Stimulated activated CD4-positive, alpha-beta T cell treated with anti-CD3 and anti-CD28 coated beads, Interleukin-12 subunit alpha, Interleukin-12 subunit beta, amount 100 ng/mL, for 24 hours (primary cell): Measurements from ENCODE around the gene EML2.
A peak's percentile ranks its signal among the peaks of the same experiment; 100 is the strongest.
"Not testable (repeated sequence)": the region's sequence is repeated elsewhere in the genome, so short reads cannot be mapped to it uniquely, and the experiment has no call there.

Experiments used
- DNase-seq, 2 experiments: peaks; one replicate each; pipeline ENCODE4 v3.0.0-alpha.2; 2020; ENCODE audit warnings: low read depth in 2 of 2

Gene EML2

DNA sequence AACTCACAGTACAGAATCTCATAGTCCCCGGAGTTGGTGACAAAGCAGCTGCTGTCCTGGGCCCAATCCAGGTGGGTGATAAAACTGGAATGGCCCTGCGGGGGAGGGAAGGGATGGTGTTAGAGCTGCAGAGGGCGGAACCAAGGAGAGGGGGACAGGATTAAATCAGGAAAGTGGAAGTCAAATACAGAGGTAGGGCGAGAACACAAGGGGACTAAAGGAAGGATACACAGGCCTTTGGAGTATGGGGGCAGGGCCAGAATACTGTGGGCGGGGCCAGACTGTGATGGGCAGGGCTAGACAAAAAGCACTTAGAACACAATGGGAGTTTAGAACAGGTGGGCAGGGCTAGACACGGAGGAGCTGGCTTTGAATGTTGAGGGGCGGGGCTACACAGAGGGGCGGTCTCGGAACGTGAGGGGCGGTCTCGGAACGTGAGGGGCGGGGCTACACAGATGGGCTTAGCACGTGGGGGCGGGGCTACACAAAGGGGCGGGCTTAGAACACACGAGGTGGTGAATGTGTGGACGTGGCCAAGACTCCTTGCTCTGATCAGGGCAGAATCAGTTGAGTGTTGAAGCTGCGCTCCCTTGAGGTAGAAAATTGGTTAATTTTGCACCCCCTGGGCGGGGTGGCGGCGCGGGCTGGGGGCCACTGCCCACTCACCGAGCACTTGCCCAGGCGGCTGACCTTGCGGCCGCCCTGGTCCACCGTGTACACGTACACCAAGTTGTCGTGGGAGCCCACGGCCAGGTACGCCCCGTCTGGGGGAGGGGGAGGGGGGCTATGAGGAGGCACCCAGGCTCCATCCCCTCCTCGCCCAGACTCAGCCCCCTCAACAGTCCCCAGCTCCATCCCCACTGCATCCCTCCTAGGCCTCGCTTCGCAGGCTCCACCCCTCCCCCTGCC lies 23.1 kb downstream of the EML2 start:
- peak; percentile 65 to 83 for DNase-seq

DNA sequence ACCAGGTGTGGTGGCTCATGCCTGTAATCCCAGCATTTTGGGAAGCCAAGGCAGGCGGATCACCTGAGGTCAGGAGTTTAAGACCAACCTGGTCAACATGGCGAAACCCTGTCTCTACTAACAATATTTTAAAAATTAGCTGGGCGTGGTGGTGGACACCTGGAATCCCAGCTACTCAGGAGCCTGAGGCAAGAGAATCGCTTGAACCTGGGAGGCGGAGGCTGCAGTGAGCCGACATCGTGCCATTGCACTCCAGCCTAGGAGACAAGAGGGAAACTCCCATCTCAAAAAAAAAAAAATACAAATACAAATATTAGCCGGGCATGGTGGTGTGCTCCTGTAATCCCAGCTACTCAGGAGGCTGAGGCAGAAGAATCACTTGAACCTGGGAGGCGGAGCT lies 24.1 kb downstream of the EML2 start:
- DNase-seq: not testable (repeated sequence)

DNA sequence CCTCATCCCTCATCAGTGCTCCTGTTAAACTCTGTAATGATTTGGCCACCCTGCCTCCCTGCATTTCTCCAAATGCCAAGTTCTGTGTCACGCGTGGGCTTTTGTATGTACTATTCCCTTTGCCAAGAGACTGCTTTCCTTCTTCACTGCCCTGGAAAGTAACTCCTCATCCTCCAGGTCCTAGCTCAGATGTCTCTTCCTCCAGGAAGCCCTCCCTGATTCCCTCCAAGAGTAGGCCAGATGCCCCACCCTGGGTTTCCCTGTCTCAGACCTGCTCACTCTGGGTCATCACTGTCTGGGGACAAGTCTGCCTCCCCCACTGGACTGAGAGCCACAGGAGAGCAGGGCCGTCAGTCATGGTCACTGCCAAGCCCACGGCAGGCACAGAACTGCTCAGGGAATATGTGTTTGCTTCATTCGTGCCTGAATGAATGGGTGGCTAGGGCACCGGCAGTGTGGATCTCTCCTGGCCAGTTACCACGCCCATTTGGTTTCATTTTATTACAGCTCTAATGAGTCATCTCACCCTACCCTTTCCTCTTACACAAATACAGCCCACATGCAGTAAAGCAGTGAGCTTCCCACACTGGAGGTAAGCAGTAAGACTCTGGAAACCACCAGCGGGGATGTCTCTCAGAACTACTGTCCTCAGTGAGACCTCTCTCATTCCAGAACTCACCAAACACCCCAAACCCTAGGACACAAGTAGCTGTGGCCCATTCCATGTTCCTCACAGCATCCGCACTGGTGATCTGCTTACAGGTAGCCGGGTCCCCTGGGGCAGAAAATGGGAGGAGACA lies 25.1 kb downstream of the EML2 start:
- peak in 1 of 2 experiments; percentile 43 for DNase-seq

DNA sequence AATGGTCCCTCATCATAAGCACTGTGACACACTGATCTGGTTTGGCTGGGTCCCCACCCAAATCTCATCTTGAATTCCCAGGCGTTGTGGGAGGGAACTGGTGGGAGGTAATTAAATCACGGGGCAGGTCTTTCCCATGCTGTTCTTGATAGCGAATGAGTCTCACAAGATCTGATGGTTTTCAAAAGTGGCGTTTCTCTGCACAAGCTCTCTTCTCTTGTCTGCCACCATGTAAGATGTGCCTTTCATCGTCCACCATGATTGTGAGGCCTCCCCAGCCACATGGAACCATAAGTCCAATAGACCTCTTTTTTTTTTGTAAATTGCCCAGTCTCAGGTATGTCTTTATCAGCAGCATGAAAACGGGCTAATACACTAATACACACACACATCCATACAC lies 30.2 kb downstream of the EML2 start:
- DNase-seq: no peak

DNA sequence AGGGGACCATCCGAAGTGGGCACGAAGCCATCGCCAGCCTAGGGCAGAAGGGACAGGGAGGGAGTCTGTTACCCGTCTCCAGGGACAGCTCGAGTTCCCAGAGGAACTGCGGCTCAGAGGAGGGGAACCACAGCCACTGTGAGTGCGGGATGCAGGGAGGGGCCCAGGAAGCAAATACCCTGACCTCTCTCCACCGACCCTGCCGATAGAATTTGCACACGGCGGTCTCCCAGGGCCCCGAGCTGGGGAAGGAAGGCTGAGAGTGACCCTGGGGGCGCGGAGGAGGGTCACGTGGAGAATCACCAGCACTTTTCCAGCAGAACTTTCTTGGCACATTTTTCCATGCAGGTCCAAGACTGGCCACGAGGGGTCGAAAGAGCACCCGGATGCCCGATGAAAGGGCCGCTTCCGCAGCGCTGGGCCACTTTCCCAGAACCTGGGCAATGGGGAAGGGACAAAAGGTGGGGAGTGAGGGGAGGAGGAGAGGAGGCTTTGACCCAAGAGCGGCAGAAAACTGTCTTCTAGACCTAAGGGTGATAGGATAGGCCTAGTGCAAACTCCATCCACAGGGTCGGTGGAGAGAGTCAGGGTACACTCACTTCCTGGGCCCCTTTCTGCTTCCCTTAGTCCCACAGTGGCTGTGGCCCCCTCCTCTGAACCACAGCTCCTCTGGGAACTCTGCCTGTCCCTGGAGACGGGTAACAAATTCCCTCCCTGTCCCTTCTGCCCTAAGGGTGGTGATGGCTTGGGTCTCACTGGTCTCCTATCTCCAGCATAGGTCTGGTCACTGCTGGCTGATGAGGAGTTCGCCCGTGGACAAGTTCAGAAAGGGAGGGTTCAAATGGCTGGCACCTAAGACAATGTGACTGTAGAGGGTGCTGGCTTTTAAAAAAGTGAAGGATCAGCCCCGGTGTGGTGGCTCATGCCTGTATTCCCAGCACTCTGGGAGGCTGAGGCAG lies 31.8 kb downstream of the EML2 start:
- peak in 1 of 2 experiments; percentile 50 for DNase-seq

DNA sequence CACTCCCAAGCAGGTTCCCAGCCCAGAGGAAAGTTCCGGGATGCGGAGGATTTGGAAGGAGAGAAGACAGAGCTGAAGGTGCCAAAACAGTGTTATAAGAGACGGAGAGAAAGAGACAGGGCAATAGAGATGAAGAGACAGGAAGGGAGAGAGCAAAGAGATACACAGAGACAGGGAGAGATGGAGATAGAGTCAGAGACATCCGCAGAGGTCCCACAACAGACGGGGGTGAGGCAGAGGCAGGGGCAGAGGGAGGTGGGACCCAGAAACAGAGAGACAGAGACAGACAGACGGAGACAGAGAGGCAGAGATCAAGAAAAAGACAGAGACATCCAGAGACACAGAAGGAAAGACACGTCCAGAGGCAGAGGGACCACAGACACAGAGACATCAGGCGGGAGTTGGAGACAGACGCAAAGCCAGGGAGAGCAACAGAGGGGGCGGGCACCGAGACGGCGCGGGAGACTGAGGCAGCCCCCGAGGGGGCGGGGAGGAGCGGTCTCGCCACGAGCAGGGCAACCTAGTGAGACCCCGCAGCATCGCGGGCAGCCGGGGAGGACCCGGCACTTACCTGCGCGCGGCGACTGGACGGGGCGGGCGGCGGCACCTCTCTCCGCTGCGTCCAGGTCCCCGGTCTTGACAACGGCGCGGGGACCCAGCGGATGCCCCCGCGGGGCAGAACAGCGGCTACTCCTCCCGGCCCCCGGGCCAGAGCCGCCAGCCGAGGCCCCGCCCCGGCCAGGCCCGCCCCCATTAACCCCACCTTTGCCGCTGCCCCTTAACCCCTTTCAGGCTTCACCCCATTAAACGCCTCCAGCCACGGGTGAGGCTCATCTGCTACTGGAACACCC lies 37.4 kb downstream of the EML2 start, which contains the start of gene GPR4:
TSS of gene GPR4 (minus strand) at position 689 of the 851 bp plus-strand sequence. CDS start 10,346 bp downstream, outside the sequence.
- DNase-seq: no peak

DNA sequence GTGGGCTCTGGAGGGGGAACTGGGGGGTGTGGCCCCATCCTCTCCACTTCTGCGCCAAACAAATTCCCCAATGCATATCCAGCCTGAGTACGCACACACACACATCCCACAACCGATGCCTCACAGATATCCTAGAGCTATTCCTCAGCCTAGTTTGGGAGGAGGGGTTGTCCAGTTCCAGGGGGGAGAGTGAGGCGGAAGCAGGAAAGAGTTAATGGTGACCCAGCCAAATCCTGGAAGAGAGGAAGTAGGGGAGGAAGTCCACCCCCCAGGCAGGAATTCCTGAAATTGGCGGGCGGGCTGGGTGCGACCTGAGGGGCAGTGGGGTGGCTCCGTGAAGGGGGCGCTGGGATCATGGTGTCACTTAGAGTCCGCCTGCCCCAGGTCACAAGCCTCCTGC lies 38.1 kb downstream of the EML2 start:
- DNase-seq: no peak

DNA sequence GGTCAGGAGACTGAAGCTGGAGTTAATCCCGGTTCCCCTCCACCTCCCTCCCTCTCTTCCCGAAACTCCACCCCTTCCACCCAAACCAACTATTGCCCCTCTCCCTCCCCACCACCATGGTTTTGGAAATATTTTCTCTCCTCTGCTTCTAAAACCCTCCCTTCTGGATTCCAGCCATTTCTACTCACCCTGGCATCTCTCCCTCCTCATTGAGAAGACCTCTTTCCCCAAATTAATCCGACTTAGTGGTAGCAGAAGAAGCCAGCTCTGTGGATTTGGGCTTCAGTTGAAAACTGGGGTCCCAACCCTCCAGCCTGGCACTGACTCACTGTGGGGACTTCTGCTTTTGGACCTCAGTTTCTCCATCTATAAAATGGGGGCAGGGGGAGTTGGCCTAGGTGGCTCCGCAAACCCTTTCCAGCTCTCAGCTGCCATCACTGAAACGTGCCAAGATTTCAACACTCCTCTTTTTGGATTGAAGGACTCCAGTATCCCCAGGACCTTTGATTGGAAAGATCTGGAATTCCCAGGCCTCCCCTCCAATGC lies 38.8 kb downstream of the EML2 start:
- no peak for DNase-seq

DNA sequence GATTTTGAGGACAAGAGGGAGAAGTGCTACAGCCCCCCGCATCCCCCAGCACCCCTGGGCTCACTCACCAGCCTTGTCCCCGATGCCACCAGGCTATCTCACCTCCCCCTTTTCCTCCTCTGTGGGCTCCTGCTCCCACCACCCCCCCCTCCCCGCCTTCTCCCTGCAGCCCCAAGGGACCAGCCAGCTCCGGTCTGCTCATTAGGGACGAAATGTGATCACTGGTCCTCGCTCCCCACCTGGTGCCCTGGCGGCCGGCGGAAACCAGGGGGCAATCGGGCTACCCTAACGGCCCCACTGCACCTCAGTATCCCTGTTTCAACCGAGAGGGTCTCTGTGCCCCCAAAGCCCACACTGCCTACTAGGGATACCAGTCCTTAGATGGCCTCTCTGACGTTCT lies 39.9 kb downstream of the EML2 start:
- DNase-seq: no peak

DNA sequence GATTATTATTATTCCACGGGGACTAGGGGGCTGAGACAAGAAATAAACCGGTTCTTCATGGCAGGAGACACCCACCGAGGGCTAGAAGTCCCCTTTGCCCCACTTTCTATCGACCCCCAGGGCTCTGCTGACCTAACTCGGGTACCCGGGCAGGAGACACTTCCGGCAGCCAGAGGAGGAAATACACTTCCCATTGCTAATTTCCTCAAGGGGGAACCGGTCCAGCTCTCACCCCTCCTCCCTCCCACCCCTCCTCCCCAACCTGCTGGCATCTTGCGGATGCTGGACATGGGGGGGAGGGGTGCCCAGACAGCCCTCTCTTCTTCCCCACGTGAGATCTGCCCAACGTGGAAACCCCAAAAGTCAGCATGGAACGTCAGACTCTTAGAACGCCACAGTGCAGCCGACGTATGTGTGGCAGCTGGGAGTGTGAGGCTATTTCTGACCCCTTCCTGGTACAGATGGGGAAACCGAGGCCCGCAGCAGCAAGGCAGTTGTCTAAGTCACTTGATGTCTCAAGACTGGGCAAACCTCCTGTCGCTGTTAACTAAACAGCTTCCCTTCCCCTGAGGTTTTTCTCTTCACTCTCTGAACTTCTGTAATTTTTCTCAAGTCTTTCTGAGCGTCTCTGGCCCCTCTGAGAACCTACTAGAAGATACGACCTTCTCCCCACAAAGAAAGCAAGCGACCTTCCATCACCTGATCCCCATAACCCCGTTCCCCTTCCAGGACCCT lies 40.8 kb downstream of the EML2 start:
- no peak for DNase-seq

DNA sequence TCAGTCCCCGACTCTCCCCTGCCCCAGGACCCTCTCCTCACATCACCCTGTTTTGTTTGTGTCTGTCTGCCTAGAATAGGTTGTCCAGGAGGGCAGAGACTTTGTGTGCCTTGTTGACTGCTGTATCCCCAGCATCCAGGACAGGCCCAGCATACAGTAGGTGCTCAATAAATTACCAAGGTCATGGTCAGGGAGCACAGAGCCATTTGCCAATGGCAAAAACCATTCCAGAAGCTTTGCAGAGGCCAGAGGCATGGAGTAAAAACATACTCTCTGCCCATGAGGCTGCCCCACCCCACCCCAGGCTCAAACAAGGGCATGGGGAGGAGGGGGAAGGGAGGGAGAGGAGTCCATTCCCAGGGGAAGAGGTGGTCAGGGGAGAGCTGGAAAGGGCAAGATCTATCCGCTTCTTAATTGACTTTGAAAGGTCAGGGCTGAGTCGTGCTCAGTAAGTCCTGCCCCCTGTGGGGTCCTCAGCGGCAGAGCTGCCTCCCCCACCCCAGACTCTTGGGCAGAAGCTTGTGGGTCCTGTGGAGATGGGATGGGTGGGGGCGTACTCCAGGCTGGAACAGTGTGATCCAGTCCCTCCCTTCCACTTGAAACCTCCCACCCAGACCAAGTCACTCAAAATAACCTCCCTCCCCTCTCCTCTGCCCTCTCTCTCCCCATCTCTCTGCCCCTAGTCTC lies 41.6 kb downstream of the EML2 start:
- no peak for DNase-seq

DNA sequence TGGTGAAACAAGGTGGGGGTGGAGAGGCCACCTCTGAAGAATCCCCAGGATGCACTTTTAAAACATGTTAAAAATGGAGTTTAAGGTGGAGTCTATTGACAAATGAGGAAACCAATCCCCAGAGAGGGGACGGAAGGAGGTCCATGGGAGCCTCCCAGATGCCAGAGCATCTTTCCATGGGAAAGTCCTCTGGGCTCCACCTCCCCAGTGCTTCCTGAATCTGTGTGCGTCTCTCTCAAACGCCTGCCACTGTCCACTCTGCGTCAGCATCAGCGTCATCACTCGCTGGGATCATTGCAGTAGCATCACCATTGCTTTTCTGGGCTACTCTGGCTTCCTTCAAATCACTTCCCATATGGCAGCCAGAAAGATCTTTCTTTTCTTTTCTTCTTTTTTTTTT lies 43.4 kb downstream of the EML2 start:
- DNase-seq: no peak

DNA sequence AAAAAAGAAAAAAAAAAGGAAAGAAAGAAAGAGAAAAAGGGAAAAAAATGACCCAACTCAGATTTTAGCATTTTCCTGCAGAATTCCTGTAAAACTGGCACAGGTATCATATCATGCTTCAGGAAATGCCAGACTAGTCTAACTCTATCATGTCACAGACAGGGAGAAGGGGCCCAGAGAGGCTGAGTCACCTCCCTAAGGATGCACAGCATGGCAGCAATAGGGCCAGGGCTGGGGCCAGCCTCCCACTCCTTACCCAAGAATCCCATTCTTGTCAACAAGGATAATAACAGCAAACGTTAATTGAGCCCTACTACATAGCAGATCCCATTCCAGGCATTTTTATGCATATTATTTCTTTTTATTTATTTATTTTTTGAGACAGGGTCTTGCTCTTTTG lies 45.7 kb downstream of the EML2 start:
- DNase-seq: no peak

DNA sequence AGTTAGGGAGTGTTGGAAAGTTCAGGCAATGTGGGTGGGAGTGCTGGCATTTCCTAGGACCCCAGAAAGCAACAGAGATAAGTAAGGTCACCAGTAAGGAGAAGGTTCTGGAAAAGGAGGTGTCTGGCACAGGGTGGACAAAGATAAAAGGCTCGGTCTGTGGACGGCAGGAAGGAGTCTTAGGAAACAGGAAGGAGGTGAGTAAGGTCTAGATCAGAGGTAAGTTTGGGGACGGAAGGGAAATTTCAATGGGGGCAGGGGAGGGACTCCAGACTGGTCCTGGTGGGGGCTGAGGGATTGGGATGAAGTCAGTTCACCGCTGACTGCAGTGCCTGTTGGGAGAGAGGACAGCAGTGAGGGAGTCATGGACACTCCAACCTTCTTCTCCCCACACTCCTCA lies 46.8 kb downstream of the EML2 start:
- DNase-seq: no peak

DNA sequence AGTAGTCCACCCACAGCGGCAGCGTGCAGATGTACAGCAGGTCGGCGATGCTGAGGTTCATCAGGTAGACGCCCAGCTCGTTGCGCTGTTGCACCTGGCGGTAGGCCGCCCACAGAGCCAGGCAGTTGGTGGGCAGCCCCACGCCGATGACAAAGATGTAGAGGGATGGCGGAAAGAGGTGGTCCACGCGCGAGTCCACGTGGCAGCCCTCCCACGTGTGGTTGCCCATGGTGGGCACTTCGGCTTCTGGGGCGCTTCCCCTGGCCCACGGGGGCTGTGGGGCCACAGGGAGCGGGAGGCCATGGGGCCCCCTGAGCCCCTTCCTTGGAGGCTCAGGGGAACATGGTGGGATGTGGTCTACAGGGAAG lies 47.6 kb downstream of the EML2 start:
- DNase-seq: no peak

DNA sequence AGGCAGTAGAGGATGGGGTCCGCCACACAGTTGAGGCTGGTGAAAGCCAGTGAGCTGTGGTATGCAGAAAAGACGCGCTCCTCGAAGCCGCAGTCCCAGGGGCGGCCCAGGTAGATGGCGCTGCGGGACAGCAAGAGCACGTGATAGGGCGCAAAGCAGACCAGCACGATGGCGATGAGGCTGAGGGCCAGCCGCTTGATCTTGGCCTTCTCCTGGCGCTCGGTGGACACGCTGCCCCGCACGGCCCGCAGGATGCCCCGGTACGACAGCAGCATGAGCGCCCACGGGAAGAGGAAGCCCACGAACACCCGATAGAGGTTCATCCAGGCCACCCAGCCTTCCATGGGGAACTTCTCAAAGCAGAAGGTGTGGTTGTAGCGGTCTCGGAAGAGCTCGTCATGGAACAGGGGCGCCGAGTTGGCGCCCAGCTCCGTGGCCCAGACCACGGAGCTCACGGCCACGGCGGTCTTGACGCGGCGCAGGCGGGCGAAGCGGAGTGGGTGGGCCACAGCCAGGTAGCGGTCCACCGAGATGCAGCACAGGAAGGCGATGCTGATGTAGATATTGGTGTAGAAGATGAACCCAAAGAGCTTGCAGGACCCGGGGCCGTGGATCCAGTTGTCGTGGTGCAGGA lies 48.1 kb downstream of the EML2 start:
- peak in 1 of 2 experiments; percentile 38 for DNase-seq

DNA sequence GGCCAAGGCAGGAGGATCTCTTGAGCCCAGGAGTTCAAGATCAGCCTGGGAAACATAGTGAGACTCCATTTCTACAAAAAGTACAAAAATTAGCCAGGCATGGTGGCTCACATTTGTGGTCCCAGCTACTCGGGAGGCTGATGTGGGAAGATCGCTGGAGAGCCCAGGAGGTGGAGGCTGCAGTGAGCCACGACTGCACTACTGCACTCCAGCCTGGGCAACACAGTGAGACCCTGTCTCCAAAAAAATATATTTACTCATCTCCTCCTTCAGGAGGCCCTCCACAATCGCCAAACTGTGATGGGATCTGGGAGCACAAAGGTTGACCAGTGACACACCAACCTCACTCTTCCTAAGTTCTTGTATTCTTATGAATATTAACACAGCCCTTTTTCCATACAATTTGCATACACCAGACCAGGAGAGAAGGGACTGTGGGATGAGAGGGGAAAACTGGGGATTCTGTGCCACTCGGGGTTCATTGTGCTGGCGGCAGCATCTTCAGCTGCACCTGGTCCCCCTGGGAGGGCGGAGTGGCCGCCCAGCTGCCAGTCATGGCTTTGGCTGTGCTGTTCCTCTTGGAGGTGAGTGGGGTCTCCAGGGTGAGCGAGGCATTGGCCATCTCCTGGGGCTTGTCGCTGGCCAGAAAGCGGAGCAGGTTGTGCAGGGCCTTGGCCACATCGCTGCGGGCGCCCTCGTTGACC lies 48.7 kb downstream of the EML2 start:
- no peak for DNase-seq

DNA sequence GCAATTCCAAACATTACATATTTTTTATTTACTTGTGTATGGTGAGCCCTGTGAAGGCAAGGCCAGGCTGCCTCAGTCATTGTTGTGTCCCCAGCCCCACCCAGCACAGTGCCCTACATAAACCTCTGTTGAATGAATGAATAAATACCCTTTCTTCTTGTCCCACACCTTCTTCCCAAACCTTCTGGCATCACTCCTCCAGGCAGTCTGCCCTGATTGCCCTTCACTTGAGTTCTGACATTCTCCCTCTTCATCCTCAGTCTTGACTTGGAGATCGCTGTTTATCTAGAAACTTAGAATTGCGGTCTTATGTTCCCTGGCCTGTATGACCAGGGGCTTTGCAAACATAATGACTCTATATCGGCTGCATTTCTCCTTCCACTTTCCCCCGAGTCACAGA lies 49.4 kb downstream of the EML2 start:
- DNase-seq: no peak
